ENCODE results near the gene TNFRSF18.
"Not testable (repeated sequence)": the region's sequence is repeated elsewhere in the genome, so short reads cannot be mapped to it uniquely, and the experiment has no call there.

The TNFRSF18 gene, protein sequence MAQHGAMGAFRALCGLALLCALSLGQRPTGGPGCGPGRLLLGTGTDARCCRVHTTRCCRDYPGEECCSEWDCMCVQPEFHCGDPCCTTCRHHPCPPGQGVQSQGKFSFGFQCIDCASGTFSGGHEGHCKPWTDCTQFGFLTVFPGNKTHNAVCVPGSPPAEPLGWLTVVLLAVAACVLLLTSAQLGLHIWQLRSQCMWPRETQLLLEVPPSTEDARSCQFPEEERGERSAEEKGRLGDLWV

DNA sequence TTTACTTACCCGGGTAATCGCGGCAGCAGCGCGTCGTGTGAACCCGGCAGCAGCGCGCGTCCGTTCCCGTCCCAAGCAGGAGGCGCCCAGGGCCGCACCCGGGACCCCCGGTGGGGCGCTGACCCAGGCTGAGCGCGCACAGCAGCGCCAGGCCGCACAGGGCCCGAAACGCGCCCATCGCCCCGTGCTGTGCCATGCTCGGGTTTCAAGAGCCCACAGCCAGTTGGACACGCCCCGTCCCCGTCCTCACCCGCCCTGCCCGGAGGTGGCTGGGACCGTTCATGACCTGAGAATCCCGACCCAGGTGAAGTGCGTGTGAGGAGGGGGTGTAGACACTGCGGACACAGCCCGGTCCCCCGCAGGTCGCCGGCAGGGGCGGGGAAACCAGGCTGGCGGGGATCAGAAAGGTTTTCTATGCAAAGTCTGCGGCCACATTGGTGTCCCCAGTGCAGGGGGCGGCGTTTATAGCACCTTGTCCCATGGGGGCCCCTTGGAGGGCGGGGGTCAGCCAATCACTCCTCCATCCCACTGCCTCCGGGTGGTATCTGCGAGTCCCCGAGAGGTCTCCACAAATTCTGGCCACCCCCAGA lies at the start of gene TNFRSF18:
Gene TNFRSF18 (minus strand): TSS at position 217 of the 590 bp plus-strand sequence. CDS start 21 bp downstream, at position 196.
- DNase-seq, result peak; percentile 42

DNA sequence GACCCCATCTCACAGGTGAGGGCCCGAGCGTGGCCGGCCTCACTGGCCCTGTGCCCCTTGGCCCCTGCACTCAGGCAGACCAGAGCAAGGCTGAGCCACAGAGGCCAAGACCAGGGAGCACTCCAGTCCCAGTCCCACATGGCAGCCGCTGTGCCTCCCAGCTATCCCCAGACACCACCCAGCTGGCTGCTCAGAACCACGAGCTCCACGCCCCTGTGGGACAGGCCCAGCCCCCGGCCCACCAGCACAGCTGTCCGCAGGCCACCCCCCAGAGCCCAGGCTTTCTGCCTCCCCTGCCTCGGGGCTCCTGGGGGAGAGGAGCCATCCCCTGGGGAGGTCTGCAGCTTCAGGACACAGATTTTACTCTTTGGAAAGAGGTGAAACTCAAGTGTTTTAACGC lies 49.2 kb upstream of the TNFRSF18 start:
- DNase-seq, result no peak

- DNase-seq, result no peak
These were observed 48.7 kb upstream of the TNFRSF18 start for GRCh38 chr1:1255078-1255477.

DNA sequence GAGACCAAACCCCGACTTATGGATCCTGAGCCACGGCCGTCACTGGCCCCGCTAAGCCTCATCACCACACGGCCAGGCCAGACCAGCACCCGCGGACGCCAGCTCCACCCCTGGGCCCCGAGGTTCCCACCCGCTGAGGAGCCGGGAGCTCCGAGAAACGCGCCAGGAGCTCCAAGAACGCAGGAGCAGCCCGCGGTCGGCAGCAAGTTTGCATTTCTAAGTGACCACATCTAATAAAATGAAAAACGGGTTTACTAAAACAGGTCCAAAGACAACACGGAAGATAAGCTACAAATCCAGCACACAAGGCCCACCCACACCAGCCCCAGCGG lies 48.2 kb upstream of the TNFRSF18 start:
- no peak for DNase-seq

DNA sequence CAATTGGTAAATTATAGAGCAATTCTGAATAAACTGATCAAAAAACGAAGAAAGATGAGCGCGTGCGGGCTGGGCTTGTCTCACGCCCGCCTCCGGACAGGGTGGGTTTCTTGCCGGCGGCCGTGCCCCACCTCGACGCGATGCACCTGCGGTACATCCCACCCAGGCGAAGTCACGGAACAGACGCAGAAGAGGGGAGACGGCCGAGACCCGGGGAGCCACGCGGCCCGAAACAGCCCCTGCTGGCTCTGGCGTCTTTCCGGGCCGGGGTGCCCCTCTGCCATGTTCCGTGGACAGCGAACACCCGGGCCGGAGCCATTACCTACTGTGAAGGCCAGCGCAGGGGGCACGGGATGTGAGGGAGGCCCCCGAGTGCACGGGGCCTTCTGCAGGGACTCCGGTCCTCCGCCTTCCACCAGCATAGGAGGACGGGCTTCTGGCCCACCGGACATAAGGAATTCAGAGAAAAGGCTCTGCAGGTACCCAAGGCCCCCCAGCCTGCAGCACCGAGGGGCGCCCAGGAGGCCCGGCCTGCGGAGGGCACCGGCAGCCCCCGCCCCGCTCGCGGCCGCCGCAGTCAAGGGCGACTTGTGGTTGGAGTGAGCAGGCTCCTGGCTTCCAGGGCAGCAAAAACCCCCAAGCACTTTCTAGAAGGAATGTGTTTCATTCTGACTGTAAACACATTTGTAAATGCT lies 47.7 kb upstream of the TNFRSF18 start:
- no peak for DNase-seq

DNA sequence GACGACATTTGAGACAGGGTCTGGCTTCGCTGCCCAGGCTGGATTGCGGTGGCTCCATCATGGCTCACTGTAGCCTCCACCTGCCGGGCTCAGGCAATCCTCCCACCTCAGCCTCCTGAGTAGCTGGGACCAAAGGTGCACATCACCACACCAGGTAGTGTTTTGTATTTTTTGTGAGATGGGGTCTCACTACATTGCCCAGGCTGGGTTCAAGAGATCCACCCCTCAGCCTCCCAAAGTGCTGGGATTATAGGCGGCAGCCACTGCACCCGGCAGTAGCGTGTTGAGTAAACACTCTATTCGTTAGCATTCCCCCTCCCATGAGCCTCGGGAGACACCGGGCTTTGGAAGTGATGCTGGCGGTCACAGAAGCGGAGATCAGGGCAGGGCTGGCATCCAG lies 46.9 kb upstream of the TNFRSF18 start:
- DNase-seq, result no peak

DNA sequence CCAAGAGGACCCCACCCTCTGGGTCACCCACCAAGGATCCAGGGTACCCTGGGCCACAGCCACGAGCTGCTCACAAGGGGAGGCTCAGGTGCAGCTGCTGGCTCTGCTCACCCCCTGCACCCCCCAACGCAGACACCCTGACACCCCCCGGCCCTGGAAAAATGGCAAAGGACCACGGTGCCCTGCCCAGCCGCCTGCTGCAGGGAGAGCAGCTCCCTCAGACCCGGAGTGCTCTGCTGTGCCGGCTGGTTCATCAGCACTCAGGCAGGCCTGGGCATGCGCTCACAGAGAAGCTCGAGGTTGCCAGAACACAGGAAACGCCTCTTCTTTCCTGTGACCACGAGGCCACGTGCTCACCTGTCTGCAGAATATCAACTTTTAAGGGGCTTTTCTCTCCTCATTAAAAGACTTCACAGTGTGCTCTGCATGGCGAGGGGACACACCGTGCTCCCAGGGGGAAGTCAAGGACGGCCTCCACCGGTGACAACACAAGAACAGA lies 44.4 kb upstream of the TNFRSF18 start:
- DNase-seq, result peak; percentile 62

GRCh38 chr1:1248009-1248913 lies 41.9 kb upstream of the TNFRSF18 start:
- not testable (repeated sequence) for DNase-seq

DNA sequence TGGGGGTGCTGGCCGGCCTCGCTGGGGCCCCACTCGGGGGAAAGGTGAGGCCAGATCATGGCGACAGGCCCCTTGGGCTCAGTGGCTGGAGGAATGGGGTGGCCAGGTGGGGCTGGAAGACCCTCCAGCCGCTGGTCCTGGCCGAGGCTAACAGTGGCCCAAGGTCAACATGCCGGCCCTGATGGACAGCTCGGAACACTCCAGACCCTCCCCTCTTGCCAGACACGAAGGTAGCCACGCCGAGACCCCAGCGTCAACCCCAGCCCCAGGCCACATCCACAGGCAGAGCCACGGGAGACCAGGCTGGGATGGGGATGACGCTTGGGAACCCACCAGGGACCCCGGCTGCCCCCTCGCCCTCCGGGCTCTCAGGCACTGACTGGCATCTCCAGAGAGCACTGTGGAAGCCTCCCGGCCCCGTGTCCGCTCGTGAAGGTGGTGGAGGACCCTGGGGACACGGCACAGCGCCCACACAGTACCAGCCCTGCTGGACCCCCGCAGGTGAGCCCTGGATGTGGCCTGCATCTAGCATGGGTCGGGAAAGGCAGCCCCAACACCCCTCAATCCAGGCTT lies 41.0 kb upstream of the TNFRSF18 start:
- DNase-seq, result no peak

DNA sequence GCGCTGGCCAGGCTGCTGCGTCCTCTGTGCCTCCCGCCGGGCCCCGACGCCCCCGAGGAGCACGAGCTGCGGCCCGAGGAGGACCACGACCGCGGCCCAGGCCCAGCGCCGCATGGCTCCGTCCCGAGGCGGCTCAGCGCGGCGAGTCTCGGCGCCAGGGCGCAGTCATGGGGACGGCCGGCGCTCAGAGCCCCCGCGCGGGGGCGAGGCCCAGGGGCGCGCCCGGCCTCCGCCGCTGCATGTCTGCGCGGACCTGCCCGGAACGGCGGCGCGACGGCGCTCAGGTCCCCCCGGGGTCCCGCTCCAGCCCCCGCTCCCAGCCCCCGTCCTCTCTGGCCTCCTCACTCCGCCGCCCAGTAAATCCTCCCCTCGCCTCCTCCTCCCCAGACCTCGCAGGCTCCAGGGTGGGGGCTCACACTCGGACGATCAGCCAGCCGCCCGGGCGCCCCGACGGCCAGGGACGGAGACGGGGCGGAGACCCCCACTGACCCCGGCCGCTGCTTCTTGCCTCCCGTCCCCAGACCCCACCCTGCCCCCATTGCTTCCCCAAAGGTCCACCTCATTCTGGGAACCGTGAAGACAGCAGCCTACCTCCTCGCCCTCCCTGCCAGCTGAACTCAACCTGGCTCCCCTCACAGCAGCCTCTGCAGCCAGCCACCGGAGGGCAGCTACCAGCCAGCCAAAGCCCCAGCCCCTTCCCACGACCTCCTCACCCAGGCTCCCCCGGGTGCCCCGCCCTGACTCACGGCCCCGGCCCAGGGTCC lies 40.4 kb upstream of the TNFRSF18 start, which contains the start of gene C1QTNF12:
Gene C1QTNF12 (minus strand): TSS at position 146 of the 764 bp plus-strand sequence. CDS start 32 bp downstream, at position 114.
- no peak for DNase-seq

DNA sequence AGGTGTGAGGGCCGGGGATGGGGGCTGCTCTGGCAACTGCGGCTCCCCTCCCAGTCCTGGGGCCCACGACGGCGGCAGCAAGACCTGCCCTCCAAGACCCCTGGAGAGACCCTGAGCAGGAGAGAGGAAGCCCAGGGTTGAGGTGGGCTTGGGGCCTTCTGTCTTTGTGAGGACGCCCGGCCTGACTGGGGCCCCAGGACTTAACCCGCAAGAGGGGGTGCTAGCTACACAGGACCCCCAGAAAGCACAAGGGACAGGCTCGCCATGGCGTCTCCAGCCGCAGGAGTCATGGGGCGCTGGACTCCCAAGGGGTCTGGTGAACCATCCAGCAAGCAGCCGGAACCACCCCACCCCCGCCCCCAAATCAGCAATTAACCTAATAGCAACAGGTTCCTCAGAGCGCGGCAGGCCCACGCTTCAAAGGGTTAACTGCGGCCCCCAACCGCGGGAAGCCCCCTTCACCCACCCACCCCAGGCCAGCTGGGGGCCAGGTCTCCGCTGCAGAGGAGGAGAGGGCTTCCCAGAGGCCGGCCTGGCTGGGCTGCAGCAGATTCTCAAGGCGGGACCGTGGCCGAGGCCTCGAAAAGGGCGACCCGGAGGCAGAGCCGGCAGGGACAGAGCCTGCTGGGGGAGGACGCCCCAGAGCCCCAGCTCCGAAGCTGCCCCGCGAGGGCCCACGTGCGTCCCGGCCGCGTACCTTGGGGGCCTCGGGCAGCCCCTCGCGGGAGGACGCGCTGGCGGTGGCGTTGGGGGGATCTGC lies 39.6 kb upstream of the TNFRSF18 start:
- DNase-seq, result no peak

DNA sequence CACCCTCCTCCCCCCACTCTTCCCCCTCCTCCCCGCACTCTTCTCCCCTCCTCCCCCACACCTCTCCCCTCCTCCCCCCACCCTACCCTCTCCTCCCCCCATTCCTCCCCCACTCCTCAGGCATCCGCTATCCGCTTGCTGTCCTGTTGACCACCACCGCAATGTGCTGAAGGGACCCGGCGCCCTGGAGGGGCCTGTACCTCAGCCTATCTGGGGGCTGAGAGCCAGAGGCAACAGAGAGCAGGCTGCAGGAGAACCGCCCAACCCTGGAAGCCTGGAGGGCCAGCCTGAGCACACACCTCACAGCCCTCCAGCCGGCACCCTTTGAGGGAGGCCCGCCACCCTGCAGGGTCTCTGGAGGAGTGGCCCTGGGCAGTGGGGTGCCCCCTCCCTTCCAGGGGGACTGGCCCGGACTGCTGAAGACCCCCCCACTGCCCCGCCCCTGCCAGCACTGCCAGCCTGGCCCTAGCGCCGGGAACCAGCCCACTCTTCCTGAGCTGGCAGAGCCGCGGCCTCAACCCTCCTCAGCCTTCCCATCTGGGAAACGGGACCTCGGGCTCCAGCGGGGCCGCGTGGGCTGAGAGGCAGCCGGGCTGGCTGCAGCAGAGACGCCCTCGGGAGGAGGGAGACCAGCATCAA lies 38.9 kb upstream of the TNFRSF18 start:
- DNase-seq, result no peak

- DNase-seq, result no peak
These were observed 37.9 kb upstream of the TNFRSF18 start for GRCh38 chr1:1244192-1244811.

DNA sequence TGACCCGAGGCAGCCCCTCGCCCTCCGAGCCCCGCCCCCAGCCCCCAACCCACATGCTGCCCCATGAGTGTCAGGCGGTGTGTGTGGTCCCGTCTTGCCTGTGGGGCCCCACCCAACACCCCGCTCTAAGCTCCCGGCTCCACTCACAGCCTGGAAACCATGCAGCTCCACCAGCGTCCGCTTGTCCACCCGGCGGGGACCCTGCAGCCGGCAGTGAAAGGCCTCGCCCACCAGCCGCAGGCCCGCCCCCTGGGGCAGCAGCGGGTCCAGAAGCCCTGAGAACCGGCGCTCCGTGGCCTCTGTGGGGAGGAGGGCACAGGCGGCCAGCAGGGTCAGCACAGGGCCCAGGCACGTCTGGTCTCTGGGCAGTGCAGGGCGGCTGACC lies 37.4 kb upstream of the TNFRSF18 start:
- no peak for DNase-seq

- DNase-seq, result no peak
These were observed 36.9 kb upstream of the TNFRSF18 start for GRCh38 chr1:1243266-1243660.

GRCh38 chr1:1242461-1243265 lies 36.3 kb upstream of the TNFRSF18 start:
- no peak for DNase-seq

DNA sequence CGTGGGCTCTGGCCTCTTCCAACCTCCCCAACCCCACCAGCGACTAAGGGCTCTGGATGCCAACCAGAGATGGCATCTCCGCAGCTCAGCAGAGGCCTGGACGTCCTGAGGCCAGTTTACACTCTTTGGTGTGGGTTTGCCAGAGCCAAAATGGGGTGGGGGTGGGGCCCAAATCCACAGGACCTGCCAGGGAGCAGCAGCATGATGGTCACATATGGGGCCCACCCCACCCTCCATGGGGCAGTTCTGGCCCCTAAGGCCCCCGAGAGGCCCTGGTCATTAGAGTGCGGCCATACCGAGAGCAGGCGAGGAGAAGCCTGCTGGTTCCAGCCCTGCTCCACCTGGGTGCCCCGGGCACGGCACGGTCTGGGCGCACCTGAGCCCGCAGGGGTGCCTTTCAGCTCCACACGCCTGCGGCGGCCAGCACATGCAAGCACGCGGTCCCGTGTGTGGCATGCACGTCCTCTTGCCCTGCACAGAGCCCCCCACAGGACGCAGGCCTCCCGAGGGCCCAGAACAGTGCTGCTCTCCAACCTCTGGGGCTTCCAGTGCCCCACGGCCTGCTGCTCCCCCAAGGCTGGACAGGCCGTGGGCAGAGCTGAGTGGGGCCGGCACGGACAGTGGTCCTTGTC lies 35.3 kb upstream of the TNFRSF18 start:
- DNase-seq, result no peak

DNA sequence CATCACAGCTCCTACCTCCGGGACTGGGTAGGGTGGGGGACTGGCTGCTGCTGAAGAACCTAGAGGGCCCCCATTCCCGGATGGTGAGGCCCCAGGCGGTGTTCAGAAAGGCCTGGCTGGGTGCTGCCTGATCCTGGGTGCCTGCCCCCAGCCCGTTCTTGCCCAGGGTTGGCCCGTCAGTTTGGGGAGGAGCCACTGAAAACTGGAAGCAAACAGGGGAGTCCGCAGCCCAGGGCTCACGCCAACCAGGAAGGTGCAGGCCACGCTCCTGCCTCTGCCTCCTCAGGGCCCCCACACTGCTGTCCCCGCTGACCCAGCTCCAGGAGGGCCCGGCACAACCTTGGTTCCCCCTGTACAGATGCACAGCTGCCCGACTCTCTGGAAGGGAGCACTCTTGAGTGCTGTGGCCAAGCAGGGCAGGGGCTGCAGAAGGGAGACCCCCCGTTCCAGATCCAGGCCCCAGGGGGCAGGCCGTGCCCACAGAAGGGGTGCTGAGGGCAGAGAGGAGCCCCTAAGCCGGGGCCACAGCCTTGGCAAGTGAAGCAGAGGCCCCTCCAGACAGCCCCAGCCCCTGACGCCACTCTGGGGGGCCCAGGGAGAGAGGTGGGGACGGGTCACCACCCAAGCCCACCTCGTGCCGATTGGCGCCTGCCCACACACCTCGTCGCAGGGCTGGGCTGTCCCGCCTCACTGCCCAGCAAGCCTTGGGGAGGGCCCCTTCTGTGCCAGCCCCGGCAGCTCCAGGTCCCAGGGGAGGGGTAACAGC lies 34.6 kb upstream of the TNFRSF18 start:
- no peak for DNase-seq
